GM20000 (cell line): ENCODE data around the gene JPH2.

ENCODE experiments used
- DNase-seq: peaks from one replicate; pipeline ENCODE4 v3.0.0; 2012; ENCODE audit warnings: low spot score
- CTCF ChIP-seq: IDR thresholded peaks from 2 replicates; pipeline ENCODE4 v1.5.1; 2012; ENCODE audit warnings: mild to moderate bottlenecking, control low read depth; ENCODE audit errors: extremely low read depth, missing control alignments

The JPH2 gene

GRCh38 chr20:44123251-44123650, 63.7 kb downstream of the JPH2 start:
- DNase-seq = no peak
- TF ChIP-seq CTCF = no peak

GRCh38 chr20:44120676-44121425, 66.1 kb downstream of the JPH2 start:
- DNase-seq = no peak
- no peak for TF ChIP-seq CTCF

GRCh38 chr20:44118185-44119033, 68.6 kb downstream of the JPH2 start:
- no peak for TF ChIP-seq CTCF
- DNase-seq = no peak

GRCh38 chr20:44117296-44118184, 69.4 kb downstream of the JPH2 start:
- no peak for DNase-seq
- no peak for TF ChIP-seq CTCF

GRCh38 chr20:44115762-44116644, 71.0 kb downstream of the JPH2 start:
- no peak for DNase-seq
- no peak for TF ChIP-seq CTCF

GRCh38 chr20:44115181-44115580, 71.8 kb downstream of the JPH2 start:
- DNase-seq = no peak
- TF ChIP-seq CTCF = no peak
